GM10266 (cell line): ENCODE data around the gene NCKAP1.
"Not testable (repeated sequence)": the region's sequence is repeated elsewhere in the genome, so short reads cannot be mapped to it uniquely, and the experiment has no call there.

Experiments
- DNase-seq: peaks from one replicate; pipeline ENCODE4 v3.0.0; 2012; ENCODE audit errors: extremely low spot score
- TF ChIP-seq, protein P1 (sequence below): IDR thresholded peaks from 2 replicates; pipeline ENCODE4 v1.5.1; 2012; ENCODE audit warnings: mild to moderate bottlenecking, low read depth; ENCODE audit not compliant: control insufficient read depth, insufficient read depth; ENCODE audit errors: missing control alignments

The NCKAP1 gene

DNA sequence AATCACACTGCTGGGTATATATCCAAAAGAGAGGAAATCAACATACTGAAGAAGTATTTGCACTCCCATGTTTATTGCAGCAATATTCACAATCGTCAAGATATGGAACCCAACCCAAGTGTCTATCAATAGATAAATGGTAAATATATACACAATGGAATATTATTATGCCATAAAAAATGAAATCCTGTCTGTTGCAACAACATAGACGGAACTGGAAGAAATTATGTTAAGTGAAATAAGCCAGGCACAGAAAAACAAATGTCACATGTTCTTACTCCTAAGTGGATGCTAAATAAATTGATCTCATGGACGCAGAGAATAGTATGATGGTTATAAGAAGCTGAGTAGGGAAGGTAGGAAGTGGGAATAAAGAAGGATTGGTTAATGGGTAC lies 65.7 kb downstream of the NCKAP1 start:
- TF ChIP-seq, protein P1, sequence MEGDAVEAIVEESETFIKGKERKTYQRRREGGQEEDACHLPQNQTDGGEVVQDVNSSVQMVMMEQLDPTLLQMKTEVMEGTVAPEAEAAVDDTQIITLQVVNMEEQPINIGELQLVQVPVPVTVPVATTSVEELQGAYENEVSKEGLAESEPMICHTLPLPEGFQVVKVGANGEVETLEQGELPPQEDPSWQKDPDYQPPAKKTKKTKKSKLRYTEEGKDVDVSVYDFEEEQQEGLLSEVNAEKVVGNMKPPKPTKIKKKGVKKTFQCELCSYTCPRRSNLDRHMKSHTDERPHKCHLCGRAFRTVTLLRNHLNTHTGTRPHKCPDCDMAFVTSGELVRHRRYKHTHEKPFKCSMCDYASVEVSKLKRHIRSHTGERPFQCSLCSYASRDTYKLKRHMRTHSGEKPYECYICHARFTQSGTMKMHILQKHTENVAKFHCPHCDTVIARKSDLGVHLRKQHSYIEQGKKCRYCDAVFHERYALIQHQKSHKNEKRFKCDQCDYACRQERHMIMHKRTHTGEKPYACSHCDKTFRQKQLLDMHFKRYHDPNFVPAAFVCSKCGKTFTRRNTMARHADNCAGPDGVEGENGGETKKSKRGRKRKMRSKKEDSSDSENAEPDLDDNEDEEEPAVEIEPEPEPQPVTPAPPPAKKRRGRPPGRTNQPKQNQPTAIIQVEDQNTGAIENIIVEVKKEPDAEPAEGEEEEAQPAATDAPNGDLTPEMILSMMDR, result no peak
- no peak for DNase-seq

DNA sequence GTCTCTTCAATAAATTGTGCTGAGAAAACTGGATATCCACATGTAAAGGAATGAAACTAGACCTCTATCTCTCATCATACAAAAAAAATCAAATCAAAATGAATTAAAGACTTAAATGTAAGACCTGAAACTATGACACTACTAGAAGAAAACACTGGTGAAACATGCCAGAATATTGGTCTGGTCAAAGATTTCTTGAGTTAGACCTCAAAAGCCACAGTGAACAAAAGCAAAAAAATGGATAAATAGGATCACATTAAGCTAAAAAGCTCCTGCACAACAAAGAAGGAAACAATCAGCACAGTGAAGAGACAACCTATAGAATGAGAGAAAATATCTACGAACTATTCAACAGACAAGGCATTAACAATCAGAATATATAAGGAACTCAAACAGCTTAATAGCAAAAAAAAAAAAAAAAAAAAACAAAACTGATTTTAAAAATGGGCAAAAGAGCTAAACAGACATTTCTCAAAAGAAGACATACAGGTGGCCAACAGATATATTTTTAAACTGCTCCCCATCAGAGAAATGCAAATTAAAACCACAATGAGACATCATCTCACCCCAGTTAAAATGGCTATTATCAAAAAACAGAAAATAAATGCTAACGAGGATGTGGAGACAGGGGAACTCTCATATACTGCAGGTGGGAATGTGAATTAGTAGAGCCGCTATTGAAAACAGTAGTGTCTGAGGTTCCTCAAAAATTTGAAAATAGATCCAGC lies 66.3 kb downstream of the NCKAP1 start:
- DNase-seq, result no peak
- TF ChIP-seq, protein P1, result no peak

DNA sequence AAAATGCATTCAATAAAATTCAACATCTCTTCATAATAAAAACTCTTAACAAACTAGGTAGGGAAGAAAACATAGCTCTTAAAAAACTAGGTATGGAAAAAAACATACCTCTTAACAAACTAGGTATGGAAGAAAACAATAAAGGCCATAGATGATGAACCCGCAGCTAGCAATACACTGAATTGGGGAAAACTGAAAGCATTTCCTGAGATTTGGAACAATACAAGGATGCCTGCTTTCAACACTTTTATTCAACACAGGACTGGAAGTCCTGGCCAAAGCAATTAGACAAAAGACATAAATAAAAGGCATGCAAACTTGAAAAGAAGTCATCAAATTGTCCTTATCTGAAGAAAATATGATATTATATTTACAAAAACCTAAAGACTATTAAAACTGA lies 67.8 kb downstream of the NCKAP1 start:
- TF ChIP-seq, protein P1, result no peak

DNA sequence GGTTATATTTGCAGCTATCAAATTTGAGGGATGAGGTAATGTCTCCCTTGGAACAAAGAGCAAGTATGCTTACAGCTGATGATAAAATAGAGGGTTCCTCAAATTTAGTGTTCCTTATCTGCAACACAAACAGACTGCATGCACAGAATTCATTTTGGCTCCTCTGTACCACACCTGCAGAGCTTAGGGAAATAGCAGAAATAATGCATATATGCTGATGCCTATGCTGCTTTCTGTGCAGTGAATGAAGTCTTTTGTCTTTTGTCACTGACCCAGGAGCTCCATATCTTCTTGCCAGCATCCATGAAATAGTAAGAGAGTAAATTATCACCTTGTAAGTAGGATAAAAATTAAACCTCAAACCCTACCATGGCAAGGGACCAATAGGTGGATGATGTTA lies 69.8 kb downstream of the NCKAP1 start:
- TF ChIP-seq, protein P1, result no peak
- no peak for DNase-seq

More for the DNA sequence above, 67.8 kb downstream of the NCKAP1 start:
- no peak for DNase-seq

DNA sequence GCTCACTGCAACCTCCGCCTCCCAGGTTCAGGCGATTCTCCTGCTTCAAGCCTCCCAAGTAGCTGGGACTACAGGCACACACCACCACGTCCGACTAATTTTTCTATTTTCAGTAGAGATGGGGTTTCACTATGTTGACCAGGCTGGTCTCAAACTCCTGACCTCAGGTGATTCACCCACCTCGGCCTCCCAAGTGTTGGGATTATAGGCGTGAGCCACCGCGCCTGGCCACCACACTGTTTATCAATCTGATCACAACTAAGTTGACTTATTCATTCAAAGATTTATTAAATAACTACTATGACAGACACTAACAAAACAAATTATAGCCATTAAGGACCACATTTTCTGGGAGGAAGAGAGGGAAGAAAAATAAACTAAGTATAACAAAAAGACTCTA lies 71.9 kb downstream of the NCKAP1 start:
- DNase-seq, result not testable (repeated sequence)

DNA sequence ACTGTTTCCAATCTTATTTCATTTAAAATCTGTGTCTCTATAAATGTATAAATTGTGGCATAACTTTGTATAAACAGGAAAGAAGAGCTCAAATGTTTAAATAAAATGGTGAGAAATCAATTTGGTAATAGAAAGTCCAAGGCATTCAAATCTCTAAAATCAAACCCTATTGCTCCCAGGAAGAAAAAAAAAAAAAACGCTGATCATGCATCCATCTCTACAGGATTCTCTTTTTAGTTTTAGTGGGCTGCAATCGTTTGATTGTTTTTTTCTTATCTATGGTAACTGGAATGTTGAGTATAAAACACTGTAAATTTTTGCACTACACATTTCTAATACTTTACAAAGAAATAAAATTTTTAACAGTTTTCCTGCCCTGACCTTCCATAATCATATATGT lies 75.6 kb downstream of the NCKAP1 start:
- no peak for DNase-seq
- TF ChIP-seq, protein P1, result no peak

DNA sequence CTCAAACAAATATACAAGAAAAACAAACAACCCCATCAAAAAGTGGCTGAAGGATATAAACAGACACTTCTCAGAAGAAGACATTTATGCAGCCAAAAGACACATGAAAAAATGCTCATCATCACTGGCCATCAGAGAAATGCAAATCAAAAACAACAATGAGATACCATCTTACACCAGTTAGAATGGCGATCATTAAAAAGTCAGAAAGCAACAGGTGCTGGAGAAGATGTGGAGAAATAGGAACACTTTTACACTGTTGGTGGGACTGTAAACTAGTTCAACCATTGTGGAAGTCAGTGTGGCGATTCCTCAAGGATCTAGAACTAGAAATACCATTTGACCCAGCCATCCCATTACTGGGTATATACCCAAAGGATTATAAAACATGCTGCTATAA lies 77.4 kb downstream of the NCKAP1 start:
- DNase-seq, result not testable (repeated sequence)

DNA sequence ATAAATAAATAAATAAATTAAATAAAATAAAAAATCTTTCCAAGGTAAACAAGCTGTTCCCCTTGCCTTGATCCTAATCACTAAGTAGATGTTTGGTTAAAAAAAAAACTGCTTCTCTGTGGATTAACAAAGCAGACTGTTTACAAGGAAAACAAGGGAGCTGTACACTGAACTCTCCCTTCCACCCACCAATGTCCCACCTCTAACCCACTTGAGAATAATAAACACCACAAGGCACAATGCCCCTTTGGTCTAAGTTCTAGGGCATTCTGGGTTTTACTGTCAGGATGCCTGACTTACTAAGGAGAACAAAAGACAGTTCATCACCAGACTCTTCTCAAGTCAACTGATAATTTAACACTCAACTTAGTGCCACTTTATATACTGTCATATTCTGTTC lies 83.5 kb downstream of the NCKAP1 start:
- TF ChIP-seq, protein P1, result no peak
- no peak for DNase-seq
